LoVo (cell line): ENCODE data around the gene TMEM14A.
A peak's percentile ranks its signal among the peaks of the same experiment; 100 is the strongest.
"Not testable (repeated sequence)": the region's sequence is repeated elsewhere in the genome, so short reads cannot be mapped to it uniquely, and the experiment has no call there.

Experiments used
- DNase-seq: peaks from one replicate; pipeline ENCODE4 v3.0.0-alpha.2; 2016; ENCODE audit warnings: low spot score

TMEM14A gene

DNA sequence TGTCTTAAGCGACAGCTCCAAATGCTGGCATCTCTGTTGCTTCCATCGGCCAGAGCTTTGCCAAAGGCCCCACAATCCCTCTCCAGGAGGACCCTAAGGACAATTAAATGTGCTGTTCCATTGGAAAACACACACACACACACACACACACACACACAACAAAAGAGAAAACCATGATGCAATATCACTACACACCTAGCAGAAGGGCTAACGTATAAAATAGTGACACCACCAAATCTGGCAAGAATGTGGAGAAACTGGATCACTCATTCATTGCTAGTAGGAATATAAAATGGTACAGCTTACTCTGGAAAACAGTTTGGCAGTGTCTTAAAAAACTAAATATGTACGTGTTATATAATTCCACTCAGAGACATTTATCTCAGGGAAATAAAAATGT is 13.0 kb upstream of the TMEM14A start:
- DNase-seq = no peak

DNA sequence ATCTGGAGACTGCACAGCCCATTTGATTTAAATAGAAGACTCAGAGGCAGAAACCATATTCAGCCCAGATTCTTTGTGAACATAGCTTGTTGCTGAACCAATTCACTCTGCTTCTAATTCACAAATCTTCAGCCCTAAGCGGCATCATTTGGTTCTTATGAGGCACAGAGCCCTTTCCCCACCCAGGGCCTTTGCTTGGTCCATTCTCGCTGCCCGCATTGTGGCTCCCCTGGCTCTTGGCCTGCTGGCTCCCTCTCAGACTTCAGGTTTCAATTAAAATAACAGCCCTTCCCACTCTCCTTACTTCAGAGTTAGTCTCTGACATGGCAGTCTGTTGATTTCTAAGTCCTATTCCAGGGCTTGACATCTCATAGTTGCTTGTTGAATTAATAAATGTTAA is 9.4 kb upstream of the TMEM14A start:
- no peak for DNase-seq

DNA sequence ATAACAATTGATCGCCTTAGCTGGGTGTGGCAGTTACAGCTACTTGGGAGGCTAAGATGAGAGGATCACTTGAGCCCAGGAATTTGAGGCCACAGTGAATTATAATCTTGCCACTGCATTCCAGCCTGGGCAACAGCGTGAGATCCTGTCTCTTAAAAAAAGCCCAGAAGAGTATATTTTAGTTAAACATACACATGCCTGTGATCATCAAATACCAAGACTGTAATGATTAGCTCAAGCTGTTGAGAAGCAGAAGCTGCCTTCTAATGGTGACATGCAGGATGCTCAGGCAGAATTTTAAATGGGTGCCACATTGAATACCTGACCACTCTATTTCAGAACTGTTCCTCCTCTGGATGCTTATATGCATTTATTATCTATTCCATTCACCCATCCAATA is 8.9 kb upstream of the TMEM14A start:
- no peak for DNase-seq

DNA sequence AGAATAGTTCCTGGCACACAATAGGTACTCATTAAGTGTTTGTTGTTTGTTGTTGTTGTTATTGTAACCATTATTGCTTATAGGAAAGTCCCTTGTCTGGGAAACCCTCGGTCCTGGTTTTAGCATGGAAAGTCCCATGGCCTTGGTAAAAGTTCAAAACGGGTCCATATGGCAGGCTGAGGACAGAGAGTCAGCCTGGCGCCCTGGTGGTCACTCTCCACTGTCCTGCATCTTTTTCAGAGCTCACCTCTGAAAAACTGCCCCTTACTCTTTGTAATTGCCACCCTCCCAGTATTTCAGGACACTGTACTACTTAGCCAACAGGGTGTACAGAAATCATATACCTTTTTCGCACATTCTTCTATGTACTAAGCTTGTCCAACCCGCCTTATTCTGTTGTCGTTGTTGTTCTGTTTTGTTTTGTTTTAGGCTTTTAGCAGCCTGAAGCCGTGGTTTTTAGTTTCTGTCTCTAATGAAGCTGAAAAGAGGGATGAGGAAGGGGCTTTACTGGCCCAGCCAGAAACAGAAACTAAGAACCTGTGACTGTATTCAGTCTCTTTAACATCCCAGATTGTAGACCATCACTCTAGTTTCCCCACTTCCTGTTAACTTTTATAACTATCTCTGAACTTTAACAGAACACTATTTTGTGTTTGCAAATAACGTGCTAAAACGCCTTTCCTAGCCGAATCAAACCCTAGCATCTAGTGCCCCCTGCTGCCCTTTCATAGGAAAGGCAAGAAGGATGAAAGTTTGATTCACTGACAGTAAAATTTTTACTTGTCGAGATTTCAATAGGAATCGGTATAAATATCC is 7.6 kb upstream of the TMEM14A start:
- DNase-seq = peak; percentile 83

DNA sequence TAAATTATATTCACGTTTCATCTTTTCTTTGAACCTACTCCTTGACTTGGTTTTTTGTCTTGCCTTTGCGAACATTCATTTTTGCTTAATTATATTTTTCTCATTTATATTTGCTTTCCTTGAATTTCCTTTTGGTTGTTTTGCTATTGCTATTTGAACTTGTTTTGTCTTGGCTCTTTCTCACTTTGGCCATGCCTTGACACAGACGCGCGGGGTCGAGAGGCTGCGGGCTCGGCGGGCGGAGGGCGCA is 7.1 kb upstream of the TMEM14A start:
- no peak for DNase-seq

DNA sequence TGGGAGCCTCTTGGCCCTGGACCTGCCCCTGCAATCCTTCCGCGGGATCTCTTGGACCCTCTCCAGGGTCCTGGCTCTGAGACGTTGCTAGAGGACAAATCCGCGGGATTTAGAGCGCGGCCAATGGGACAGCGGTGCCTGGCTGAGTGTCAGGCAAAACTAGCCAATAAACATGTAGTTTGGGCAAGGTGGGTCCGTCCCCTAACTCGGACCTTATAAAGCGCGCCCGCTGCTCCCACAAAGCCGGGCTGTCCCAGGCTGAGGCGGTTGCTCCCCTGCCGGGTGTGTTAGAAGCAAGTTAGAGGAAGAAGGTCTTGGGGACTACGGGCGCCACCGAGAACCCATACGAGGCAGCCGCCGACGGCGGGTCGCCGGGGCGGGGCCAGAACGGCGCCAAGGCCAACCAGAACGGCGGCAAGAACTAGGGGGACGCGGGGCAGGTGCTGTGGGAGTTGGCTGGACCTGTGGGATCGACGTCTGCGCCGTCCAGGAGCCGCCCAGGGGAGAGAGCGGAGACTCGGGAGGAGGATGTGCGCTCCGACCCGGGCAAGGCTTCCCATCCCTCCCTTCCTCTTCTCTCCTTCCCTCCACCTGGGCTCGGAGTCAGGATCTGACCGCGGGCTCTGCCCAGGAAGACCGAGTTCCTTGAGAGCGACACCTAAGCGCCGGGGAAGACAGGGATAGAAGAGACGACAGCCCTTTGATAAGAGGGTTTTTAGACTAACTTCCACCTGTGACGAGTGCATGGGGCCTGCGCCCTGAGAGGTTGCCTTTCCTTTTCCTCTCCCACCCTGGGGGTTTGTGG is 6.5 kb upstream of the TMEM14A start:
- DNase-seq = peak; percentile 95

DNA sequence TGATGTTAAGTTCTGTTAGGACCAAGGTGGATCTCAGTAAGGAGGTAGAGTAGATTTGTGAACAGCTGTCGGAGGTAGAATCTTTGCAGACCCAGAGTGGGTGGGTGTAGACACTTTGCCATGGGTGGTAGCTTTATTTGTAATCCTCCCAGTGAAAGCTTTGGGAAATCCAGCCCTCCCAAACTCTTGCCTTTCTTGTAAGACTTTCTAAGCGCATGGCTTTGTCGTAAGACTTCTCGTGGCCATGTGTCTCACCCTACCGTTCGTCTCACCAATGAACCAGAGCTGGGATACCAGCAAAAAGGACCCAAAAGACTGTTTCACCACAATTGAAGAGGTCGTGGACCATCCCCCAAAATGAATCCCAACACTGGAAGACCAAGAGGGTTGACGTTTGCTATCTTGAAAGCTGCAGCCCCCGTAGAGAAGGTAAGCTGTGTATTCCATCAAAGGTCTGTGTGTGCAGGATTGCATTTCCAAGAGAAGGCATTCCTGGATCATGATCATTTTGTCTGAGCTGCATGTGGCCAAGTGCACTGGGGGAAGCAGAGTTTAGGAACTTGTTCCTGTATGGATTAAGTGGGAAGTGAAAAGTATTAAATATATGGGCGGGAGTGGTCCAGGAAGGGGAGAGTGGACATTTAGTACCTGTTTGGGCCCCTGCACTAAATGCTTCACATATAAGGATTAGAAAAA is 5.8 kb upstream of the TMEM14A start:
- no peak for DNase-seq

DNA sequence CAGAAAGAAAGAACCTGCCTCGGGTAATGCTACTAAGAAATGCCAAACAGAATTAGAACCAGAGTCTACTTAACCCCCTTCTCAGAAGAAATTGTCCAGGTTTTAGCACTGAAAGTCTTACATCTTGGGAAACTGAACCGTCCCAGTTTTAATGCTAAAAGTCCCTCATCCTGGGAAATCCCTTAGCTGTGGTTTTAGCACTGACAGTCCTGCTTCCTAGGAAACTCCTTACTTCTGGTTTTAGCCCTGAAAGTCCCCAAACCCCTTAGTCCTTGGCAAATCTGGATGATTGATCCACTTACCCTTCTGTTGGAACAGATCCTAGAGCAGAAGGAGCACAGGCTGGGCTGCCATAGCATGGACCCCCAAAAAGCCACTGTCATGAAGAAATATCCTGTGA is 4.8 kb upstream of the TMEM14A start:
- DNase-seq = no peak

DNA sequence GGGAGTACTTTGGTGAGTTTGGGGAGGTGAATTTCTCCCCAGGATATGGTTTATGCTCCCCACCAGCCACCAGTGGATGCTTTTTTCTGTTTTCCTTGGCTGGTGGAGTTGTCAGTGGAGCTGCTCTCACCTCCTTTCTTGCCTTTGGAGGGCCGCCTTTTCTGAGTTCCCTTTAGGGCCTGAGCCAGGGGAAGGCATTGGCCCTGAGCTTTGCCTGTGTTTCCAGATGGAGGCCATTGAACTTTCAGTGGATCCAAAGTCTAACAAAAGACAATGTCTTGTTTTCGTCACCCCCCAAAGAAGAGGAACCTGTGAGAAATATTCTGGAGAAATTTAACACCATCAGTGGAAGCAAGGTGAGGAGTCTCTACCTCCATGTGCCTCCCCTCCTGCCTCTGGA is 4.4 kb upstream of the TMEM14A start:
- no peak for DNase-seq

DNA sequence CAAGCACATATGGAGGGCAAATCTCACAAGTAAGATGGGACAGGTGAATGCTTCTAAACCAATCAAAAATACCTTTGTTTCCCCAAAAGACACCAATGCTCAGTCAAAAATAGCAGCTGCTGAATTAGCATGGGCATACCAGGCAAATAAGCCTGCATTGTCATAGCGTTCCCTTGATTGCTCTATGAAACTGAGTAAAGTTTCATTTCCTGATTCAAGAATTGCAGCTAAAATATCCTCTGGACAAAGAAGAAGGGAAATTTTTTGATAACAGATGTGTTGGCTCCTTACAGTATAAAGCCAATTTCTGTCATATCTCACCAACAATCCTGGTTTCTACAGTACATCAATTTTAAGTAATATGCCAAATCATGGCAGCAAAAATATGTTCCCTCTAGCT is 3.3 kb upstream of the TMEM14A start:
- DNase-seq = no peak

DNA sequence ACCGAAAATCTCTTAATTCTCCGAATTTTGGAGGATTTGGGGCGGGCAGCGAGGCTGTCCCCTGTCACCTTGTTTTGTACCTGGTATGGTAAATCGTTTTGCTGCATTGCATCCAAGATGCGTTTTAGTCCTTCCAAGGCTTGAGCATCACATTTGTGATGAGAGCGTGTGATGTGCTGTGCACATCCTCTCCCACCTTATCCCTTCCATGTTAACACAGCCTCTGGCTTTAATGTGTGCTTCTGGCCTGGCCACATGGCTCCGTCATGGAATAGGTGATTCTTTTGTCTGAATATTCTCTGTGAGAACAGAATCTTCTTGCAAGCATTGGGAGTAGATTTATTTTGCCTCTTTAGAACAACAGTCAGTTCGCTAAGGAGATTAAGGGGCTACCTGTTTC is 763 bp downstream of the TMEM14A start:
- DNase-seq = no peak

DNA sequence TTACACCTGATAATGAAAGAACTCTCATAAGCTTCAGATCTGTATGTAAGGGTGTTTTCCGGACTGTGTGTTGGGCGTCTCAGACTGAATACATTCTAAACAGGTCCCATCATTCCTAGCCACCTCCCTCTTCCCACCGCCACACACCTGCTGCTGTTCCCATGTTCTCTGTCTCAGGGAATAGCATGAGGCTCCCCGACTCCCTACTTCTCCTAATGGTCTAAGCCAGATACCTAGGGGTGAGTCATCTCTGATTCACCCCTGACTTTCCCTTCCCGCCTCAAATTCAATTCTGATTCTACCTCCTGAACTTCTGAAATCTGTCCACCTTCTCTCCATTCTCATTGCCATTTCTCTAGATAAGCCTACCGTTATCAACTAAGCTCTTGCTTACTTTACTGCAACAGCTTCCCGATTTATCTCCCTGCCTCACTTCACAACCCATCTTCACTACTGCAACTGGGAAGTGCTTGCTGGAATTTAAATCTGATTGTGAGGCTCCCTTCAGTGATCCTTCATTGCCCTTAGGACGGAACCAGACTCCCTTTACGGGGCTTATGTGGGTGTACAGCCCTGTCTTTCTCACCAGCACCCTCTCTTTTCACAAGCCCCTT is 1.6 kb downstream of the TMEM14A start:
- DNase-seq = peak; percentile 42

DNA sequence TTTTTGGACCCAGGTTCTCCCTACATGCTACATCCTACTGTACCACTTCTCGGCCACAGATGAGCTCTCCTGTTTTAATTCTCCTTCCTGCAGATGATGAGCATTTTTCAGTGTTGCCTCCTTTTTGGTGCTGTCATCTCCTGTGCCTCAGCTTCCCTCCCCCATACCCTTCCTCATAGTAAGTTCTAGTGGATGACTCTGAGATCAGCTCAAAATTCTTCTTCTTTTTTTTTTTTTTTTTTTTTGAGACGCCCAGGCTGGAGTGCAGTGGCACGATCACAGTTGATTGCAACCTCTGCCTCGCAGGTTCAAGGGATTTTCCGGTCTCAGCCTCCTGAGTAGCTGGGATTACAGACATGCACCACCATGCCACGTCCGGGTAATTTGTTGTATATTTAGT is 3.8 kb downstream of the TMEM14A start:
- no peak for DNase-seq

DNA sequence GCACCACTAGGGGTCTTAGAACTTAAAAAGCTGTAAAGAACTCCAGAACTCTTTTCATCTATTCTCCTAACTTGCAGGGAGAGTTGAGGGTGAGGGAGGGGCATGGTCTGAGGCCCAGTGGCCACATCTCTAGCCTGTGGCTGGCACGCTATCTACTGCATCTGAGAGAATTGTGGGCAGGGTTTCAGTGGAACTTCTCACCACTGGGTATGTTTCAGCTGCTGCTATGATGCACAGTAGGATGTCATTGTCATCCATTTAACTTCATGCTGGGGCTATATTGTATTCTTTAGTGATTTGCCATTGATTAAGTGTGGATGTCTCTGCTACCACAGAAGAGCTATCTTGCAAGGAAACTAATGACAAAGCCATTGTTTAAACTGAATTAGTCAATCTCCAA is 4.5 kb downstream of the TMEM14A start:
- no peak for DNase-seq

DNA sequence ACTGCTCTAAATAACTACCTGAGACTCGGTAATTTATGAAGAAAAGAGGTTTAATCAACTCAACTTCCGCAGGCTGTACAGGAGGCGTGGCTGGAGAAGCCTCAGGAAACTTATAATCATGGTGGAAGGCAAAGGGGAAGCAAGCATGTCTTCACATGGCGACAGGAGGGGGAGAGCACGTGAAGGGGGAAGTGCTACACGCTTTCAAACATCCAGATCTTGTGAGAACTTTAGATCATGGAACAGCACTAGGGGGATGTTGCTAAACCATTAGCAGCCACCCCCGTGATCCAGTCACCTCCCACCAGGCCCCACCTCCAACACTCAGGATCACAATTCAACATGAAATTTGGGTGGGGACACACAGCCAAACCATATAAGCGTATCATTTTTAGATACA is 5.7 kb downstream of the TMEM14A start:
- DNase-seq = not testable (repeated sequence)

DNA sequence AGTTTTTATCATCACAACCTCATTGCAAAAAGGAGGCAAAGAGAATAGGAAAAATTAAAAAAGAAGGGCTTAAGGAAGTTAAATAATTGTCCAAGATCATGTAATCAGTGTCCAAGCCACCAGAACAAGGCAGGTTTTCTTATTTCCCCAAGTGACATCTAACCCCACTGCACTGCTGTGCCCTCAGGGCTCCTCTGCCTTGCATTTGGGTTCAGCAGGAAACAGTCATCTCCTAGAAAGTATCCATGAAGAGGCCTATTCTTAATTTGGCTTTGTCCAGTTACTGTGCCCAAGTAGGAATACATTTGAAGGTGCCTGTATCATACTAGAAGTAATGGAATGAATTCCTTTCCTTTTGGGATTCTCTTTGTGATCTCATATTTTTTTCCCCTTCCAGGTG is 10.5 kb downstream of the TMEM14A start:
- no peak for DNase-seq

DNA sequence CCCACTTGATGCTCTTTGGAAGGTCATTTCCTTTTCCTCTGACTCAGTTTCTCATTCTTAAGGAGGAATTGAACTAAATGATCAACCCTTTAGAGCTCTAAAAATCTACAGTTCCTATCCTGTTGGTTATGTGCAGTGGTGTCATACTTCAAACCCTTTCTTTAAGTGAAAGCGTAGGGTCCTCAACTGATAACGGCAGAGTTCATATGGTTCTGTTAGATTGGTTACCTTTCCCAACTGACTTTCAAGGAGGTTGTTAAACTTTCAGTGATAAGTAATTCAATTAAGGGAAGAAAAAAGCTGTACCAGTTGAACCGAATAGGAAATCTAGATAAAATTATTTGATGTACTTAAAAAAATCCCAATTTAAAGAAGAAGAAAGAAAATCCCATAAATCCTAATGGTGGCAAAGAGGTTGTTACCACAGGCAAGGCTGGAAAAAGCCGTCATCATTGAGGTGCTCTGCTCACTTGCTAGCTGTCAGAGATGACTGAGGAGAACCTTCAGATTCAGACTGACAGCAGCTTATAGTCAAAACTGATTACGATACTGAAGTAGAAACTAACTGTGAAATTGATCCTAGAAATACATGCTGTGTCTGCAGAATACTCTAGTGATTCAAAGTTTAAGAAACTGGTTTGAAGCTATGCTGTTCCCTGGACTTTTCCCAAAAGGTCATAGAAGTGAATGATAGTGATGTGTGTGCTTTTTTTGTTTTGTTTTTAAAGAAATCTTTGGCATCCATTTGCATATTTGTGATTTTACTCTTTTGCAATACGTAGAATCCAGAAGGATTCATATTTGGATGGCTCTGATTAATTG is 16.2 kb downstream of the TMEM14A start:
- DNase-seq = no peak

DNA sequence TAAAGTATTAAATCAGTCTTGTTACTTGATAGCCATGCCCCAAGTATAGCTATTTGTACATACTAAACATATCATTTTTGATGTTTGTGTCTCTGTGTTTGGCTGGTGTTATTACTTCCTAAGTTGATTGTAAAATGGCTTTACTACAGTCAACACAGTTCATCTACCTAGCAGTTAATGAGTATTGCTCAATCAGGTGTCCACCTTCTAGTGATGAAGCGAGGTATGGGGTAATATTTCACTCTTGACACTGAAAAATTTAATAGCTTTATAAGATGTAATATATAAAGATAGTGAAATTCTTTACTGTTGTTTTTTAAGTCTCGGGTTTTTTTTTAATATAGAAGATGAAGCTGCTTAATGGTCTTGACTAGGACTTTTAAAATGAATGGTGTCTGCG is 18.9 kb downstream of the TMEM14A start:
- DNase-seq = no peak

DNA sequence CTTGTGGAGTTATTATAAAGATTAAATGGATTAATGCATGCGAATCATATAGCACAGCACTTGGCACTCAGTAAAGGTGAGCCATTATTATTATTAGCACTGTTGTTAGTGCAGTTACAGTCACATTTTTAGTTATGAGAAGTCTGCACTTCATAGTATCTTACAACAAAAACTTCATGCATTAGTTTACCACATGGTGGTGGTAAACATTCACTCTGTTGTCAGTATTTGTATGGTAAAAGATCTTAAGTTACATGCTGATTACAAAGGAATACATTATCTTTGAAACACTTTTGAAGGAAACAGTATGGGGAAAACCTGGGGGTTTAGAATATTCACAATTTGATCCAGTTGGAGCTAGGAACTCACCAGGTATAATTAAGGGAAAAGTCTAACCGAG is 20.8 kb downstream of the TMEM14A start:
- DNase-seq = no peak

DNA sequence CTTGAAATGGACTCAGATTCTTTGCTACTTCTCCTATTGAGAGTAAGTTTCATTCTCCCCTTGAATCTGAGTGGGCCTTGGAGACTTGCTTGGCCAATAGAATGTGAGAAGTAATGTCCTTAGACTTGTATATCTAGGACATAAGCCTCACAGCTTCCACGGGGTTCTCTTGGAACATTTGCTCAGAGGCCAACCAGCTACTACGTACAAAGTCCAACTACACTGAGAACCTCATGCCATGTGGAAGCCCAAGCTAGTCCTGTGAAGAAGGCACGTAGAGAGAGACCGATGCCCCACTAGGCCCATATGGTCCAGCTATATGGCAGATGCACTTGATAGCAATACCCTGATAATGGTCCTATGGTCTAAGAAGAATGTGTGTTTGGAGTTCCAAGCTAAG is 22.9 kb downstream of the TMEM14A start:
- no peak for DNase-seq

DNA sequence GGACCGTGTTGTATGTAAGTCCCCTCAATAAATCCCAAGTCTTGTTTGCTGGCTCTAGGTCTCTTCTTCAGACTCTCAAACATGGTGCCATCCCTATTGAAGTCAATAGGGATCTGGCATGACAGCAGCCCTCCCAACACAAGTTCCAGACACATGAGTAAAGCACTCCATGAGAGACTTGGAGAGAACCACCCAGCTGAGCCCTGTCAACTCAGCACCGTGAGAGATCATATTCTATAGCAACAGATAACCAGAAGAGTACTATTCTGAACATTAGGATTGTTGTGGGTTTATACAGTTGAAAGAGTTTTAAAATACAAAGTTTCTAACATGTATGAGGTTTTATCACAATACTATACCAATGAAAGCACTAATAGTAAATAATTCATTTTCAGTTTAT is 23.5 kb downstream of the TMEM14A start:
- DNase-seq = no peak

DNA sequence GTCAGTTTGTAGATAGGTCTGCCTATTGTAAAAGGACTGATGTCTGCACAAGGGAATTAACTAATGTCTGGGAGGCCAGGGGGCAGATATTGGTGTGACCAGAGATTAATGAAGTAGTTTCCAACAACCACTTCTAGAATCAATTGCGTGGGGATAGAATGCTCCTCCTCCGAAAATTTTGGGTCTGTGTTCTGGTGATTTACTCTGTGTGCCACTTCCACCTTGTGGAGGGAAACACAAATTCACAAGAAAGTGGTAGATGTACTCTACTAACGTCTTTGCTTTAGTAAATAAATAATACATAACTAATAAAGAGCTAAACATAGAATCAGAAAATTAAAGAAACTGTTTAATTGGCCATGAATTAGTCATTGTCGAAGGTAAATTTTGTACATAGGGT is 25.5 kb downstream of the TMEM14A start:
- no peak for DNase-seq
